H1 (cell line): ENCODE data around the gene DEGS2. TPM values are rescaled to one million over a fixed set of nuclear protein-coding genes. Genes with fewer than 3 reads are reported as not detected.

Source experiments
- CTCF ChIA-PET: fragments of 300-600 bp; sonication (Branson Sonifier 250); formaldehyde crosslinking; loops from one replicate; lab custom pipeline; 2021; ENCODE audit not compliant: partially characterized antibody; lab: Charles Lee
- POLR2A ChIA-PET: fragments of 300-600 bp; sonication (Branson Sonifier 250); formaldehyde crosslinking; loops from one replicate; lab custom pipeline; 2021; ENCODE audit warnings: inconsistent platforms; ENCODE audit not compliant: partially characterized antibody; lab: Charles Lee
- DNase-seq, 2 experiments: peaks; one replicate each; pipeline versions ENCODE4 v3.0.0 to v3.0.0-alpha.2; 2010 to 2022; ENCODE audit warnings: low spot score in 2 of 2, low read depth in 1 of 2, mixed read lengths in 1 of 2
- FAIRE-seq: peaks from 2 replicates; lab custom pipeline; 2011; peaks lifted over from hg19 to GRCh38; lab: Jason Lieb, UNC
- H2AFZ ChIP-seq: 2 replicates; pipeline ENCODE4 v1.8.1; 2012; ENCODE audit warnings: low read length, inconsistent platforms
- H2AK5ac ChIP-seq: 2 replicates; pipeline ENCODE4 v1.6.1; 2013; ENCODE audit warnings: low read depth, low read length
- H2BK120ac ChIP-seq: replicated peaks from 2 replicates; pipeline ENCODE3; 2013; ENCODE audit warnings: low read depth, low read length, inconsistent platforms
- H2BK12ac ChIP-seq: 2 replicates; pipeline ENCODE4 v1.6.1; 2013; ENCODE audit warnings: low read depth, low read length
- H2BK15ac ChIP-seq: 2 replicates; pipeline ENCODE4 v1.6.1; 2013; ENCODE audit warnings: low read length
- H2BK20ac ChIP-seq: 2 replicates; pipeline ENCODE4 v1.6.1; 2013; ENCODE audit warnings: low read length
- H2BK5ac ChIP-seq: 2 replicates; pipeline ENCODE4 v1.6.1; 2013; ENCODE audit warnings: low read depth, low read length
- H3K14ac ChIP-seq: 2 replicates; pipeline ENCODE4 v1.6.1; 2013; ENCODE audit warnings: inconsistent platforms; ENCODE audit not compliant: insufficient read length
- H3K18ac ChIP-seq: 2 replicates; pipeline ENCODE4 v1.6.1; 2013; ENCODE audit warnings: low read length; ENCODE audit errors: extremely low read depth
- H3K23ac ChIP-seq: 2 replicates; pipeline ENCODE4 v1.6.1; 2013; ENCODE audit warnings: inconsistent platforms; ENCODE audit not compliant: insufficient read length
- H3K23me2 ChIP-seq: 2 replicates; pipeline ENCODE4 v1.6.1; 2013; ENCODE audit warnings: low read depth, low read length
- H3K27ac ChIP-seq: 2 replicates; pipeline ENCODE4 v1.6.1; 2011; ENCODE audit warnings: low read depth, low read length, inconsistent platforms
- H3K27me3 ChIP-seq, 4 experiments: replicated peaks in 1 of 4; 1 replicate in 1 of 4; 2 replicates in 3 of 4; pipeline versions ENCODE4 v1.6.1 to v1.8.1; 2011 to 2013; ENCODE audit warnings: low read length in 3 of 4, mild to moderate bottlenecking in 3 of 4, inconsistent platforms in 2 of 4, mixed read lengths in 2 of 4, moderate library complexity in 1 of 4; ENCODE audit not compliant: control insufficient read depth in 3 of 4, insufficient read depth in 3 of 4; ENCODE audit errors: extremely low read depth in 1 of 4
- H3K36me3 ChIP-seq, 4 experiments: 2 replicates each; pipeline versions ENCODE4 v1.6.1 to v1.8.1; 2011 to 2013; ENCODE audit warnings: mild to moderate bottlenecking in 4 of 4, low read length in 3 of 4, moderate library complexity in 2 of 4, control low read depth in 1 of 4, inconsistent platforms in 1 of 4; ENCODE audit not compliant: insufficient read depth in 4 of 4, control insufficient read depth in 2 of 4
- H3K4ac ChIP-seq: replicated peaks from 2 replicates; pipeline ENCODE3; 2013; ENCODE audit warnings: low read length, low read depth, mixed read lengths, inconsistent platforms; ENCODE audit not compliant: insufficient read length
- H3K4me1 ChIP-seq, 4 experiments: replicated peaks in 1 of 4; 1 replicate in 1 of 4; 2 replicates in 3 of 4; pipeline versions ENCODE4 v1.6.1 to v1.8.1; 2011 to 2013; ENCODE audit warnings: low read length in 3 of 4, inconsistent platforms in 2 of 4, mixed read lengths in 1 of 4; ENCODE audit not compliant: insufficient read depth in 4 of 4, control insufficient read depth in 3 of 4
- H3K4me2 ChIP-seq, 2 experiments: 2 replicates each; pipeline versions ENCODE4 v1.6.1 to v1.8.1; 2011 to 2013; ENCODE audit warnings: low read depth in 2 of 2, low read length in 2 of 2, control low read depth in 1 of 2, inconsistent platforms in 1 of 2, mild to moderate bottlenecking in 1 of 2; ENCODE audit not compliant: insufficient read depth in 1 of 2
- H3K4me3 ChIP-seq, 4 experiments: fragments of 200-600, 300-600 bp in 1 of 4; sonication (generic), shearing (Covaris generic), sonication (Bioruptor Twin) in 1 of 4; 2 replicates each; pipeline versions ENCODE4 v1.5.1 to v1.8.1; 2011 to 2016; ENCODE audit warnings: low read length in 4 of 4, low read depth in 3 of 4, control low read depth in 2 of 4, inconsistent platforms in 2 of 4, mild to moderate bottlenecking in 2 of 4, mixed read lengths in 1 of 4, moderate library complexity in 1 of 4; ENCODE audit not compliant: insufficient read depth in 2 of 4; ENCODE audit errors: extremely low read depth in 1 of 4
- H3K56ac ChIP-seq: replicated peaks from 2 replicates; pipeline ENCODE3; 2013; ENCODE audit warnings: low read depth, mild to moderate bottlenecking, mixed read lengths, low read length, inconsistent platforms; ENCODE audit not compliant: insufficient read length
- H3K79me1 ChIP-seq: 2 replicates; pipeline ENCODE4 v1.6.1; 2013; ENCODE audit warnings: low read depth, low read length, control low read depth
- H3K79me2 ChIP-seq, 2 experiments: 2 replicates each; pipeline versions ENCODE4 v1.6.1 to v1.8.1; 2012 to 2013; ENCODE audit warnings: low read length in 2 of 2, mild to moderate bottlenecking in 2 of 2, inconsistent platforms in 1 of 2; ENCODE audit not compliant: insufficient read depth in 2 of 2, control insufficient read depth in 1 of 2
- H3K9ac ChIP-seq, 4 experiments: replicated peaks in 1 of 4; 1 replicate in 1 of 4; 2 replicates in 3 of 4; pipeline versions ENCODE4 v1.6.1 to v1.8.1; 2011 to 2013; ENCODE audit warnings: low read depth in 3 of 4, low read length in 3 of 4, control low read depth in 2 of 4, mild to moderate bottlenecking in 2 of 4, moderate library complexity in 2 of 4, inconsistent platforms in 1 of 4; ENCODE audit errors: extremely low read depth in 1 of 4
- H3K9me3 ChIP-seq, 2 experiments: 2 replicates each; pipeline versions ENCODE4 v1.6.1 to v1.8.1; 2012 to 2013; ENCODE audit warnings: mild to moderate bottlenecking in 2 of 2, moderate library complexity in 2 of 2, control low read depth in 1 of 2, inconsistent platforms in 1 of 2, low read depth in 1 of 2, low read length in 1 of 2, mixed read lengths in 1 of 2; ENCODE audit not compliant: insufficient read depth in 2 of 2
- H4K20me1 ChIP-seq, 2 experiments: replicated peaks in 1 of 2; 2 replicates each; pipeline versions ENCODE3 to v1.8.1; 2011 to 2013; ENCODE audit warnings: inconsistent platforms in 2 of 2, low read length in 2 of 2, mild to moderate bottlenecking in 1 of 2; ENCODE audit not compliant: insufficient read depth in 2 of 2, control insufficient read depth in 1 of 2
- H4K5ac ChIP-seq: 2 replicates; pipeline ENCODE4 v1.6.1; 2013; ENCODE audit warnings: low read length, low read depth, mixed read lengths, inconsistent platforms; ENCODE audit not compliant: insufficient read length
- H4K8ac ChIP-seq: 2 replicates; pipeline ENCODE4 v1.8.0; 2013; ENCODE audit warnings: mild to moderate bottlenecking, moderate library complexity, low read length, inconsistent platforms; ENCODE audit not compliant: insufficient read depth; ENCODE audit errors: extremely low read depth
- H4K91ac ChIP-seq: replicated peaks from 2 replicates; pipeline ENCODE3; 2013; ENCODE audit warnings: low read length, mixed read lengths, inconsistent platforms; ENCODE audit not compliant: insufficient read length
- CEBPB ChIP-seq: IDR thresholded peaks from 2 replicates; pipeline ENCODE4 v1.6.1; 2012; ENCODE audit warnings: low read depth, low read length
- CREB1 ChIP-seq: IDR thresholded peaks from 2 replicates; pipeline ENCODE4 v1.6.1; 2012; ENCODE audit warnings: inconsistent platforms
- WGBS, 2 experiments: shearing (Covaris generic) in 1 of 2; methylation state at CpG; one replicate each; pipeline versions ENCODE4 v1.1.6 to v1.1.7; 2013 to 2015; ENCODE audit warnings: low lambda C conversion rate in 2 of 2, mixed read lengths in 2 of 2, inconsistent platforms in 1 of 2, low coverage in 1 of 2, missing lambda C conversion rate in 1 of 2; ENCODE audit not compliant: insufficient replicate concordance in 2 of 2, insufficient coverage in 1 of 2, insufficient read length in 1 of 2; ENCODE audit errors: extremely low coverage in 1 of 2, missing lambda C conversion rate in 1 of 2; 5-methylcytosine and 5-hydroxymethylcytosine counted together
- polyA plus RNA-seq, 7 experiments: library from polyadenylated mRNA; depleted of rRNA in 3 of 7; stranded (reverse) in 5 of 7; unstranded in 2 of 7; fragments of >200 nt in 5 of 7; fragments of 200-250 nt in 2 of 7; gene quantifications; 1 replicate in 5 of 7; 2 replicates in 1 of 7; 4 replicates in 1 of 7; pipeline versions ENCODE4 v1.2.1 to v1.2.3, GENCODE V29; 2011 to 2013; ENCODE audit warnings: missing spikeins in 2 of 7, mixed read lengths in 2 of 7
- total RNA-seq: library from RNA; stranded (reverse); fragmentation: NEBNext Ultra II Directional; extraction: Animal tissue kit (Norgen Biotek cat#: 25700); gene quantifications from 2 replicates; pipeline ENCODE4 v1.2.1, GENCODE V29; 2021

The DEGS2 gene
- total and polyA plus RNA-seq, 2 of the 8 experiments (the other 6 are each of a cell fraction or from before 2014, with no cell fraction given) = 0.61 to 0.82 TPM

DNA sequence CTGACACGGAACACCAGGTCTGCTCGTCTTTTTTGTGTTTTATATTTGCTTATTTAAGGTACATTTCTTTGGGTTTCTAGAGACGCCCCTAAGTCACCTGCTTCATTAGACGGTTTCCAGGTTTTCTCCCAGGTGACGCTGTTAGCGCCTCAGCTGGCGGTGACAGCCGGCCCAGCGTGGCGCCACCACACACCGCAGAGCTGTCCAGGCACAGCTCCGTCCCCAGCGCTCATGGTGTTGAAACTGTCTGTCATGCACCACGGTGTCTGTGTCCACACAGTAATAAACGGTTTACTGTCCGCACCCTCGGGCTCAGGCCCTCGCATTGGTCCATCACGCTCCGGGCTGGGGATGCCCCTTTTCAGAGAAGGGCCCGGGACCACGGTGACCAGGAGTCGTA lies 15.5 kb downstream of the DEGS2 start:
- no peak for DNase-seq
- Histone ChIP-seq H3K4me1 (peaks cover 0 to 11% (median 5%) of the 10 kb centered on the region in 4 experiments; a peak in 5 of 7 replicates), H3K27ac (no peak overlapping the region), H3K23me2 (no peaks in the 10 kb centered on the region), H4K91ac (no peak overlapping the region), H3K27me3 (no peaks in the 10 kb centered on the region; a peak in 1 of 7 replicates), H2BK5ac (no peak overlapping the region), H3K9me3 (no peaks in the 10 kb centered on the region), H2AFZ (no peak overlapping the region), H3K79me1 (peaks cover 3% of the 10 kb centered on the region; the same call in 1 of the 2 replicates), H4K5ac (no peak overlapping the region), H2BK120ac (no peak overlapping the region), H4K20me1 (peaks cover 0 to 8% of the 10 kb centered on the region in 2 experiments), H2BK20ac (no peak overlapping the region), H2BK15ac (no peak overlapping the region), H2AK5ac (no peak overlapping the region), H3K4ac (no peak overlapping the region), H3K79me2 (no peaks in the 10 kb centered on the region), H3K36me3 (0 out of 8 replicates have a peak, but pooled peaks cover 0 to 3% (median 0%) of the 10 kb centered on the region in 4 experiments), H3K56ac (no peak overlapping the region), H3K14ac (no peak overlapping the region), H3K9ac (no peak overlapping the region), H4K8ac (no peak overlapping the region; the same call in 1 of the 2 replicates), H3K23ac (no peak overlapping the region), H3K18ac (no peak overlapping the region), H3K4me3 (no peak overlapping the region), H3K4me2 (no peak overlapping the region), H2BK12ac (no peak overlapping the region)
- 89% methylated on average over 22 of the region's 23 CpGs; no CpG with 5 or more reads in 1 of the 2 experiments for WGBS, 2 experiments
- CTCF ChIA-PET = interaction anchor here (1.0 to 22.9 kb wide), 4 partner anchors 9 to 49 kb away, joined by 3 to 307 read pairs (median 4); partner anchors contain the start of gene DEGS2
- POLR2A ChIA-PET = interaction anchor here (1.4 kb wide), 1 partner anchor 10 kb away, joined by 4 read pairs; no protein-coding TSS in a partner anchor
- TF ChIP-seq CREB1 (no peak), CEBPB (no peak)
- no peak for FAIRE-seq
